ENCODE data around the gene MPRIP.

MPRIP gene

GRCh38 chr17:17056156-17056539 is 13.9 kb downstream of the MPRIP start:
- no peak for TF ChIP-seq CTCF (IDR thresholded peaks at IDR 0.05; ENCODE audit: extremely low read depth, insufficient read depth, missing control alignments)
- no peak for DNase-seq (ENCODE audit: low spot score)
- in situ Hi-C loops (cut with MboI; ENCODE audit: low pct_unique_long_range_greater_than_20kb, low sequenced_read_pairs, unreplicated experiment) = no loop called here

- TF ChIP-seq CTCF (IDR thresholded peaks at IDR 0.05; ENCODE audit: extremely low read depth, insufficient read depth, missing control alignments) = no peak
- in situ Hi-C loops (cut with MboI; ENCODE audit: low pct_unique_long_range_greater_than_20kb, low sequenced_read_pairs, unreplicated experiment) = no loop called here
- no peak for DNase-seq (ENCODE audit: low spot score)
These were observed 14.8 kb downstream of the MPRIP start for GRCh38 chr17:17057057-17057551.

- no peak for TF ChIP-seq CTCF (IDR thresholded peaks at IDR 0.05; ENCODE audit: extremely low read depth, insufficient read depth, missing control alignments)
- DNase-seq (ENCODE audit: low spot score) = no peak
- in situ Hi-C loops (cut with MboI; ENCODE audit: low pct_unique_long_range_greater_than_20kb, low sequenced_read_pairs, unreplicated experiment) = no loop called here
These were observed 16.0 kb downstream of the MPRIP start for GRCh38 chr17:17058304-17058703.

- DNase-seq (ENCODE audit: low spot score) = no peak
- in situ Hi-C loops (cut with MboI; ENCODE audit: low pct_unique_long_range_greater_than_20kb, low sequenced_read_pairs, unreplicated experiment) = no loop called here
- TF ChIP-seq CTCF (IDR thresholded peaks at IDR 0.05; ENCODE audit: extremely low read depth, insufficient read depth, missing control alignments) = no peak
These were observed 17.1 kb downstream of the MPRIP start for GRCh38 chr17:17059301-17059890.

GRCh38 chr17:17060001-17060922 is 18.0 kb downstream of the MPRIP start:
- TF ChIP-seq CTCF (IDR thresholded peaks at IDR 0.05; ENCODE audit: extremely low read depth, insufficient read depth, missing control alignments) = no peak
- in situ Hi-C loops (cut with MboI; ENCODE audit: low pct_unique_long_range_greater_than_20kb, low sequenced_read_pairs, unreplicated experiment) = no loop called here
- no peak for DNase-seq (ENCODE audit: low spot score)

- no peak for TF ChIP-seq CTCF (IDR thresholded peaks at IDR 0.05; ENCODE audit: extremely low read depth, insufficient read depth, missing control alignments)
- DNase-seq (ENCODE audit: low spot score) = no peak
- in situ Hi-C loops (cut with MboI; ENCODE audit: low pct_unique_long_range_greater_than_20kb, low sequenced_read_pairs, unreplicated experiment) = no loop called here
These were observed 18.7 kb downstream of the MPRIP start for GRCh38 chr17:17060930-17061329.
